ENCODE data around the gene POLDIP2. TPM values are rescaled to one million over a fixed set of nuclear protein-coding genes. Genes with fewer than 3 reads are reported as not detected.
A peak's percentile ranks its signal among the peaks of the same experiment; 100 is the strongest.

Gene POLDIP2
- total and polyA plus RNA-seq, 2 donors (not counting 1 experiment from before 2014, with no cell fraction given) = 30.2 to 35.7 TPM

DNA sequence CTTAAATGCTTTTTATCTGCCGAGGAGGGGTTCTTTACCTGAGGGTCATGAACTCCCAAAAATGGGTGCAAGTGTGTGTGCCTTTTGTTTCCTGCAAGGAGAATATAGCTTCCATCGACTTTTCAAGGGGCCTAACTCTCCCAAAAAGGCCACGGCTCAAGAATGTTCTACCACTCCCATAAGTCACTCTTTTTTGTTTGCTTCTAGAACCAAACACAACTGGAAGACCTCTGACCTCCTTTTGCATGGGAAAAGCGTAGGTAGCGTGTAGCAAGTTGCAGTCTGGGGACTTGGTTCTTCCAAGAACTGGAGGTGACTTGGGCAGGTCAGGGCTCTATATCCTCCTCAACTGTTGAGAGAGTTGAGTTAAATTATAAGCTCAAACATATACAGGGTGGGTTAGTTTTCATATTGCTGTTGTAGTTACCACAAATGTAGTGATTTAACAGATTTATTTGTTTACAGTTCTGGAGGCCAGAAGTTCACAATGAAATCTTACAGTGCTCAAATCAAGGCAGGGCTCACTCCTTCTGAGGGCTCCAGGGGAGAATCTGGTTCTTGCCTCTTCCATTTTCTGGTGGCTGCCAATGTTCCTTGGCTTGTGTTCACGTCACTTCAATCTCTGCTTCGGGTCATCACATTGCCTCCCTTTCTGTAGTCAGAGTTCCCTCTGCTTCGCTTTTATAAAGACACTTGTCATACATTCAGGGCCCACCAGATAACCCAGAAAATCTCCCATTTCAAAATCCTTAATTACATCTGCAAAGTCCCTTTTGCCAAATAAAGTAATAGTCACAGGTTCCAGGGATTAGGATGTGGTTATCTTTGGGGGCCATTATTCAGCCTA is 36.9 kb downstream of the POLDIP2 start:
- Mint-ChIP-seq H3K4me1 (peaks cover 27% of the 10 kb centered on the region), H3K9me3 (ENCODE audit: insufficient read depth) (no peaks in the 10 kb centered on the region), H3K4me3 (peak overlapping the region; percentile 88), H3K27me3 (no peaks in the 10 kb centered on the region), H3K27ac (no peak overlapping the region)
- ChIA-PET CTCF (interaction anchor here (2.1 kb wide), 2 partner anchors 15 to 96 kb away, joined by 7 to 10 read pairs; partner anchors contain the start of genes IFT20 and TNFAIP1), POLR2A (no interaction called here)
- Histone ChIP-seq H3K4me2 (replicated peaks; ENCODE audit: low read depth, low read length, poor library complexity, severe bottlenecking) (peak overlapping the region; percentile 88), H3K36me3 (replicated peaks in 1 of 2; ENCODE audit: control extremely low read depth in 1 of 2, control insufficient read depth in 1 of 2, extremely low read depth in 1 of 2, insufficient read depth in 2 of 2, low read length in 1 of 2) (no peaks in the 10 kb centered on the region), H2AFZ (ENCODE audit: insufficient read depth, low read depth, low read length, poor library complexity, severe bottlenecking) (peak overlapping the region; percentile 83), H3K4me1 (ENCODE audit: control insufficient read depth in 2 of 2, insufficient read depth in 2 of 2, low read length in 2 of 2) (peaks cover 13 to 22% of the 10 kb centered on the region in 2 donors), H3K79me2 (ENCODE audit: control insufficient read depth, insufficient read depth, low read length) (no peaks in the 10 kb centered on the region), H3K4me3 (ENCODE audit: control extremely low read depth in 1 of 5, extremely low read depth in 1 of 5, insufficient read depth in 1 of 5, low read depth in 2 of 5, low read length in 4 of 5) (no peak overlapping the region), H3K27ac (ENCODE audit: low read length in 2 of 2) (no peak overlapping the region), H3K9ac (ENCODE audit: low read length) (peak overlapping the region; percentile 78), H3K9me3 (ENCODE audit: control extremely low read depth in 1 of 3, control insufficient read depth in 2 of 3, insufficient read depth in 1 of 3, low read length in 2 of 3) (no peaks in the 10 kb centered on the region), H3K27me3 (replicated peaks in 1 of 4; ENCODE audit: control extremely low read depth in 1 of 4, control insufficient read depth in 3 of 4, insufficient read depth in 4 of 4, low read length in 3 of 4) (no peaks in the 10 kb centered on the region), H4K20me1 (ENCODE audit: control insufficient read depth, insufficient read depth, low read length, poor library complexity, severe bottlenecking) (no peaks in the 10 kb centered on the region)
- DNase-seq (no peak), ATAC-seq (ENCODE audit: low read depth) (no peak)
- intact Hi-C loops (cut with micrococcal nuclease) = no loop called here
- 82% methylated on average over 5 of the region's 8 CpGs for WGBS (ENCODE audit: insufficient coverage)
- TF ChIP-seq, protein P1, sequence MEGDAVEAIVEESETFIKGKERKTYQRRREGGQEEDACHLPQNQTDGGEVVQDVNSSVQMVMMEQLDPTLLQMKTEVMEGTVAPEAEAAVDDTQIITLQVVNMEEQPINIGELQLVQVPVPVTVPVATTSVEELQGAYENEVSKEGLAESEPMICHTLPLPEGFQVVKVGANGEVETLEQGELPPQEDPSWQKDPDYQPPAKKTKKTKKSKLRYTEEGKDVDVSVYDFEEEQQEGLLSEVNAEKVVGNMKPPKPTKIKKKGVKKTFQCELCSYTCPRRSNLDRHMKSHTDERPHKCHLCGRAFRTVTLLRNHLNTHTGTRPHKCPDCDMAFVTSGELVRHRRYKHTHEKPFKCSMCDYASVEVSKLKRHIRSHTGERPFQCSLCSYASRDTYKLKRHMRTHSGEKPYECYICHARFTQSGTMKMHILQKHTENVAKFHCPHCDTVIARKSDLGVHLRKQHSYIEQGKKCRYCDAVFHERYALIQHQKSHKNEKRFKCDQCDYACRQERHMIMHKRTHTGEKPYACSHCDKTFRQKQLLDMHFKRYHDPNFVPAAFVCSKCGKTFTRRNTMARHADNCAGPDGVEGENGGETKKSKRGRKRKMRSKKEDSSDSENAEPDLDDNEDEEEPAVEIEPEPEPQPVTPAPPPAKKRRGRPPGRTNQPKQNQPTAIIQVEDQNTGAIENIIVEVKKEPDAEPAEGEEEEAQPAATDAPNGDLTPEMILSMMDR (IDR thresholded peaks at IDR 0.05) = no peak
- TF ChIP-seq EZH2 (IDR thresholded peaks at IDR 0.05; ENCODE audit: borderline replicate concordance, insufficient read depth, low read depth, low read length, poor library complexity, severe bottlenecking) = no peak

- H3K4me1 Mint-ChIP-seq = peaks cover 24% of the 10 kb centered on the region
- Histone ChIP-seq H3K79me2 (ENCODE audit: control insufficient read depth, insufficient read depth, low read length) (no peaks in the 10 kb centered on the region), H3K36me3 (replicated peaks in 1 of 2; ENCODE audit: control extremely low read depth in 1 of 2, control insufficient read depth in 1 of 2, extremely low read depth in 1 of 2, insufficient read depth in 2 of 2, low read length in 1 of 2) (no peaks in the 10 kb centered on the region), H3K9ac (ENCODE audit: low read length) (peak overlapping the region; percentile 78), H3K27ac (ENCODE audit: low read length in 2 of 2) (peak overlapping the region in 1 of 2 donors; percentile 37), H3K4me3 (ENCODE audit: control extremely low read depth in 1 of 5, extremely low read depth in 1 of 5, insufficient read depth in 1 of 5, low read depth in 2 of 5, low read length in 4 of 5) (peak overlapping the region; percentile 44 to 83 (median 67)), H2AFZ (ENCODE audit: insufficient read depth, low read depth, low read length, poor library complexity, severe bottlenecking) (peak overlapping the region; percentile 83), H3K4me1 (ENCODE audit: control insufficient read depth in 2 of 2, insufficient read depth in 2 of 2, low read length in 2 of 2) (peaks cover 13 to 22% of the 10 kb centered on the region in 2 donors), H4K20me1 (ENCODE audit: control insufficient read depth, insufficient read depth, low read length, poor library complexity, severe bottlenecking) (no peaks in the 10 kb centered on the region), H3K27me3 (replicated peaks in 1 of 4; ENCODE audit: control extremely low read depth in 1 of 4, control insufficient read depth in 3 of 4, insufficient read depth in 4 of 4, low read length in 3 of 4) (no peaks in the 10 kb centered on the region), H3K9me3 (ENCODE audit: control extremely low read depth in 1 of 3, control insufficient read depth in 2 of 3, insufficient read depth in 1 of 3, low read length in 2 of 3) (no peaks in the 10 kb centered on the region), H3K4me2 (replicated peaks; ENCODE audit: low read depth, low read length, poor library complexity, severe bottlenecking) (peak overlapping the region; percentile 88)
- WGBS (ENCODE audit: insufficient coverage) = 10% methylated on average over 5 of the region's 7 CpGs
- no peaks in the 10 kb centered on the region for H3K9me3 Mint-ChIP-seq (ENCODE audit: insufficient read depth)
- H3K4me3 Mint-ChIP-seq = peak overlapping the region; percentile 88
- TF ChIP-seq EZH2 (IDR thresholded peaks at IDR 0.05; ENCODE audit: borderline replicate concordance, insufficient read depth, low read depth, low read length, poor library complexity, severe bottlenecking) = no peak
- TF ChIP-seq, protein P1 (IDR thresholded peaks at IDR 0.05) = no peak
- DNase-seq (no peak), ATAC-seq (ENCODE audit: low read depth) (no peak)
- intact Hi-C loops (cut with micrococcal nuclease) = loop anchor here (1.0 to 5.0 kb wide), 5 partner anchors 16 to 279 kb away; partner anchors contain the start of genes IFT20, POLDIP2, SARM1 and TNFAIP1
- H3K27ac Mint-ChIP-seq = peak overlapping the region; percentile 88
- no peaks in the 10 kb centered on the region for H3K27me3 Mint-ChIP-seq
- CTCF ChIA-PET = interaction anchor here (0.7 to 2.1 kb wide), 3 partner anchors 16 to 97 kb away, joined by 3 to 10 read pairs (median 7); partner anchors contain the start of genes IFT20 and TNFAIP1
- POLR2A ChIA-PET = interaction anchor here (0.7 to 2.1 kb wide), 2 partner anchors 16 to 38 kb away, joined by 3 to 6 read pairs; partner anchors contain the start of genes IFT20, POLDIP2 and TNFAIP1
Measured at GRCh38 chr17:28319598-28319935, 37.8 kb downstream of the POLDIP2 start.
